Measurements from ENCODE around the gene NCBP2L. TPM values are rescaled to one million over a fixed set of nuclear protein-coding genes. Genes with fewer than 3 reads are reported as not detected.

The NCBP2L gene
- total RNA-seq, 1 experiment from 2014 or later: not detected

DNA sequence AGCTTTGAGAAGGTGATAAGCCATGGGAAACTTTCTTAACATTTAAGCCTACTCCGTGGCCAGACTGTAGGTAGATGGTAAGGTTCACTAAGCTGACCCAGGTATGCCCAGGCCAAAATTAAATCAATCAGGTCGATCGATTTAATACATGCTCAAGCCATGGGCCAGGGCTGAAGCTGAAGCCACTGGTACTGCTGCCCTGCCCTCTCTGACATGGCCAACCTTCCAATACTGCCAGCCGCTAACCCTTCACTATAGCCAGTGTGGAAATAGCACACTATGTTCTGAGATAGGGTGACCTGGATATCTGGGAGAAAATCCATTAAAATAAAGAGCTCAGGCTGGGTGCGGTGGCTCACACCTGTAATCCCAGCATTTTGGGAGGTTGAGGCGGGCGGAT, 33.5 kb upstream of the NCBP2L start:
- Mint-ChIP-seq H3K4me3 (ENCODE audit: unreplicated experiment) (no peak overlapping the region), H3K27ac (ENCODE audit: low read depth, unreplicated experiment) (no peak overlapping the region), H3K36me3 (ENCODE audit: insufficient read depth, unreplicated experiment) (peaks cover 26% of the 10 kb centered on the region), H3K4me1 (ENCODE audit: insufficient read depth, unreplicated experiment) (peaks cover 49% of the 10 kb centered on the region), H3K27me3 (ENCODE audit: insufficient read depth, unreplicated experiment) (peaks cover 51% of the 10 kb centered on the region), H3K9me3 (ENCODE audit: unreplicated experiment) (no peaks in the 10 kb centered on the region)
- TF ChIP-seq, protein P1, sequence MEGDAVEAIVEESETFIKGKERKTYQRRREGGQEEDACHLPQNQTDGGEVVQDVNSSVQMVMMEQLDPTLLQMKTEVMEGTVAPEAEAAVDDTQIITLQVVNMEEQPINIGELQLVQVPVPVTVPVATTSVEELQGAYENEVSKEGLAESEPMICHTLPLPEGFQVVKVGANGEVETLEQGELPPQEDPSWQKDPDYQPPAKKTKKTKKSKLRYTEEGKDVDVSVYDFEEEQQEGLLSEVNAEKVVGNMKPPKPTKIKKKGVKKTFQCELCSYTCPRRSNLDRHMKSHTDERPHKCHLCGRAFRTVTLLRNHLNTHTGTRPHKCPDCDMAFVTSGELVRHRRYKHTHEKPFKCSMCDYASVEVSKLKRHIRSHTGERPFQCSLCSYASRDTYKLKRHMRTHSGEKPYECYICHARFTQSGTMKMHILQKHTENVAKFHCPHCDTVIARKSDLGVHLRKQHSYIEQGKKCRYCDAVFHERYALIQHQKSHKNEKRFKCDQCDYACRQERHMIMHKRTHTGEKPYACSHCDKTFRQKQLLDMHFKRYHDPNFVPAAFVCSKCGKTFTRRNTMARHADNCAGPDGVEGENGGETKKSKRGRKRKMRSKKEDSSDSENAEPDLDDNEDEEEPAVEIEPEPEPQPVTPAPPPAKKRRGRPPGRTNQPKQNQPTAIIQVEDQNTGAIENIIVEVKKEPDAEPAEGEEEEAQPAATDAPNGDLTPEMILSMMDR (IDR thresholded peaks at IDR 0.05; ENCODE audit: unreplicated experiment): no peak
- DNase-seq (ENCODE audit: unreplicated experiment): no peak
- POLR2A ChIA-PET: interaction anchor here (0.5 to 7.6 kb wide), 8 partner anchors 9 to 89 kb away, joined by 3 to 83 read pairs (median 5); no protein-coding TSS in a partner anchor
- no TSS peak for BruUV-seq (replicated peaks)
- intact Hi-C loops (cut with micrococcal nuclease): no loop called here
- CTCF ChIA-PET: interaction anchor here (0.8 to 0.9 kb wide), 2 partner anchors 9 to 33 kb away, joined by 3 to 4 read pairs; partner anchors contain the start of gene NCBP2L

DNA sequence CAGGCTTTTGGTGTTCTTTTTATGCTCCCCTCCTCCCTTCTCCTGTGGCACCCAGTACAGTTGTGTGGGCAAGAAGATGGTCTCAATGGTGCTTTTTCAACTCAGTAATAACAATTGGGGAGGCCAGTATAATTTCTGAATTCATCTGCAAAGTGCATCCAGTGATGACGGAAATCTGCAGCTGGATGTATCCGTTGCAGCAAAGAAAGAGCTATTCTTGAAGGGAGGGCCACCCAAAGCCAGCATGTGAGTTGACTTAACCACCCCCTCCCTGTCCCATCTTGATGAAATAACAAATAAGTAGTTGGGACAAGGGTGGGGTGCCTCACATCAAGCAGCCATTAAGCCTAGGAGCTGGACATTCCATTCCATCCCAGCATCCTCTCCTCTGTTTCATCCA, 32.7 kb upstream of the NCBP2L start:
- peaks cover 46% of the 10 kb centered on the region for H3K4me1 Mint-ChIP-seq (ENCODE audit: insufficient read depth, unreplicated experiment)
- TF ChIP-seq, protein P1 (IDR thresholded peaks at IDR 0.05; ENCODE audit: unreplicated experiment): no peak
- CTCF ChIA-PET: interaction anchor here (0.8 kb wide), 1 partner anchor 8 kb away, joined by 4 read pairs; no protein-coding TSS in a partner anchor

DNA sequence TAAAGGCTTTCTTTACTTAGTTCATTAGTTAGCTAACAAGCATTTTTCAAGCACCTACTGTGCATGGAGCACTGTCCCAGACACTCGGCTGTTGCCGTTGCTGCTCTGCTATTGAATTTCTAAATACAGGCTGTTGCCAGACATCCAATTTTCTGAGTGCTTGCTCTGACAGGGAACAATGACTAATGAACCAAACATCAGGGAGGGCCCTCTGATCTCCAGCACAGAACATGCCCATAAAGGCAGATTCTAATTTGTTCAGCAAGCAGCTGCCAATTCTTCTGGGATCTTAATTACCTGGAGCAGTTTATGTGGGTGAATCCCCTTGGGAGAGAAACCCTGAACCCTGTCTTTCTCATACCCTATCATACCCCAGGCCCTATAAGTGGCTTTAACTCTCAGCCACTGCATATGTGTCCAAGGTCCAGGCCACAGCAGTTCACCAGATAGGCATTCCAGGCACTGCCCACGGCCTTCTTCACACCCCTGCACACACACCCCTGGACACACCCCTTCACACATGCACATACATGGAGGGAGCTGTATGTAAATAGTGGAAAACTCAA, 29.9 kb upstream of the NCBP2L start:
- BruUV-seq (replicated peaks): no TSS peak
- intact Hi-C loops (cut with micrococcal nuclease): no loop called here
- TF ChIP-seq, protein P1 (IDR thresholded peaks at IDR 0.05; ENCODE audit: unreplicated experiment): no peak
- peak overlapping the region; percentile 88 for H3K27ac Mint-ChIP-seq (ENCODE audit: low read depth, unreplicated experiment)
- H3K27me3 Mint-ChIP-seq (ENCODE audit: insufficient read depth, unreplicated experiment): peaks cover 61% of the 10 kb centered on the region
- peaks cover 13% of the 10 kb centered on the region for H3K36me3 Mint-ChIP-seq (ENCODE audit: insufficient read depth, unreplicated experiment)
- peak; percentile 68 for DNase-seq (ENCODE audit: unreplicated experiment)
- CTCF ChIA-PET: interaction anchor here (0.7 to 2.5 kb wide), 8 partner anchors 19 to 87 kb away, joined by 3 to 9 read pairs (median 4); partner anchors contain the start of genes NCBP2L and TSC22D3
- peak overlapping the region; percentile 5 for H3K4me3 Mint-ChIP-seq (ENCODE audit: unreplicated experiment)
- peaks cover 27% of the 10 kb centered on the region for H3K4me1 Mint-ChIP-seq (ENCODE audit: insufficient read depth, unreplicated experiment)
- no peaks in the 10 kb centered on the region for H3K9me3 Mint-ChIP-seq (ENCODE audit: unreplicated experiment)
- POLR2A ChIA-PET: interaction anchor here (0.7 to 4.8 kb wide), 17 partner anchors 8 to 120 kb away, joined by 3 to 62 read pairs (median 4); partner anchors contain the start of genes NCBP2L, PRPS1 and TSC22D3

More for the DNA sequence above, 32.7 kb upstream of the NCBP2L start:
- intact Hi-C loops (cut with micrococcal nuclease): no loop called here
- H3K27ac Mint-ChIP-seq (ENCODE audit: low read depth, unreplicated experiment): no peak overlapping the region
- peaks cover 51% of the 10 kb centered on the region for H3K27me3 Mint-ChIP-seq (ENCODE audit: insufficient read depth, unreplicated experiment)
- H3K4me3 Mint-ChIP-seq (ENCODE audit: unreplicated experiment): no peak overlapping the region
- DNase-seq (ENCODE audit: unreplicated experiment): no peak
- H3K36me3 Mint-ChIP-seq (ENCODE audit: insufficient read depth, unreplicated experiment): peaks cover 19% of the 10 kb centered on the region
- H3K9me3 Mint-ChIP-seq (ENCODE audit: unreplicated experiment): no peaks in the 10 kb centered on the region
- POLR2A ChIA-PET: interaction anchor here (1.0 to 7.6 kb wide), 5 partner anchors 13 to 90 kb away, joined by 3 to 83 read pairs (median 6); no protein-coding TSS in a partner anchor
- BruUV-seq (replicated peaks): no TSS peak

DNA sequence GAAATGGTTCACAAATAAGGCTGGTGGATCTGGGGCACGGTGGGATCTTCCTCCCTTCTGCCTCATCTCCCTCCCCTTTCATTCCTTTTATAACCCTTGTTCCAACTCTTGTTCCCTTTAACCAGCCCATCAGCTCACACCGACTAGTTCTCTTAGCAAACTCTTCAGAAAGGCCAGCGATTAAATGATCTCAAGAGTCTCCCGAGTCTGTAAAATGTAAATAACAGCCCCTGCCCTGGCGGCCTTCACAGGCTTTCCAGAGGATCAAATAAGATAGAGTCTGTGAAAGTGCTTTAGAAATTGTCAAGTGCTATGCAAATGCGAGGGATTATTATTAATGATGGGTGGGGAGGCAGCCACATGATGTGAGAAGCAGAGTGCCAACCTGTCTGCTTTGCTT, 29.0 kb upstream of the NCBP2L start:
- POLR2A ChIA-PET: interaction anchor here (0.7 to 4.8 kb wide), 12 partner anchors 9 to 120 kb away, joined by 3 to 62 read pairs (median 8); partner anchors contain the start of genes NCBP2L, PRPS1 and TSC22D3
- H3K27ac Mint-ChIP-seq (ENCODE audit: low read depth, unreplicated experiment): peak overlapping the region; percentile 88
- BruUV-seq (replicated peaks): no TSS peak
- CTCF ChIA-PET: interaction anchor here (0.7 to 2.5 kb wide), 8 partner anchors 11 to 88 kb away, joined by 3 to 9 read pairs (median 4); partner anchors contain the start of genes NCBP2L and TSC22D3
- no peak for DNase-seq (ENCODE audit: unreplicated experiment)
- TF ChIP-seq, protein P1 (IDR thresholded peaks at IDR 0.05; ENCODE audit: unreplicated experiment): no peak
- peaks cover 67% of the 10 kb centered on the region for H3K27me3 Mint-ChIP-seq (ENCODE audit: insufficient read depth, unreplicated experiment)
- peaks cover 31% of the 10 kb centered on the region for H3K4me1 Mint-ChIP-seq (ENCODE audit: insufficient read depth, unreplicated experiment)
- intact Hi-C loops (cut with micrococcal nuclease): no loop called here
- H3K36me3 Mint-ChIP-seq (ENCODE audit: insufficient read depth, unreplicated experiment): peaks cover 13% of the 10 kb centered on the region
- H3K4me3 Mint-ChIP-seq (ENCODE audit: unreplicated experiment): no peak overlapping the region
- H3K9me3 Mint-ChIP-seq (ENCODE audit: unreplicated experiment): no peaks in the 10 kb centered on the region

Data from MCF 10A (cell line).